Nephron progenitor cell (in vitro differentiated cells): ENCODE measurements around the gene WDFY3.

Source experiments
- DNase-seq: peaks from one replicate; pipeline ENCODE4 v3.0.0; 2021
- H3K27ac Mint-ChIP-seq: 2 replicates; pipeline ENCODE4 v1.8.0; 2021; ENCODE audit warnings: mild to moderate bottlenecking, moderate library complexity, mixed read lengths
- H3K27me3 Mint-ChIP-seq: 2 replicates; pipeline ENCODE4 v1.8.0; 2021; ENCODE audit warnings: mild to moderate bottlenecking, low read depth, mixed read lengths; ENCODE audit not compliant: poor library complexity
- H3K36me3 Mint-ChIP-seq: 2 replicates; pipeline ENCODE4 v1.8.0; 2021; ENCODE audit warnings: low read depth, mixed read lengths
- H3K4me1 Mint-ChIP-seq: 2 replicates; pipeline ENCODE4 v1.8.0; 2021; ENCODE audit warnings: mixed read lengths
- H3K4me3 Mint-ChIP-seq: 2 replicates; pipeline ENCODE4 v1.8.0; 2021; ENCODE audit warnings: mild to moderate bottlenecking, moderate library complexity, mixed read lengths
- H3K9me3 Mint-ChIP-seq: 2 replicates; pipeline ENCODE4 v1.8.0; 2021; ENCODE audit warnings: mild to moderate bottlenecking, moderate library complexity, mixed read lengths
- CTCF ChIP-seq: fragments of 200-600 bp; sonication (generic); IDR thresholded peaks from 2 replicates; pipeline ENCODE4 v1.5.0; 2021; ENCODE audit warnings: antibody characterized with exemption

Gene WDFY3

DNA sequence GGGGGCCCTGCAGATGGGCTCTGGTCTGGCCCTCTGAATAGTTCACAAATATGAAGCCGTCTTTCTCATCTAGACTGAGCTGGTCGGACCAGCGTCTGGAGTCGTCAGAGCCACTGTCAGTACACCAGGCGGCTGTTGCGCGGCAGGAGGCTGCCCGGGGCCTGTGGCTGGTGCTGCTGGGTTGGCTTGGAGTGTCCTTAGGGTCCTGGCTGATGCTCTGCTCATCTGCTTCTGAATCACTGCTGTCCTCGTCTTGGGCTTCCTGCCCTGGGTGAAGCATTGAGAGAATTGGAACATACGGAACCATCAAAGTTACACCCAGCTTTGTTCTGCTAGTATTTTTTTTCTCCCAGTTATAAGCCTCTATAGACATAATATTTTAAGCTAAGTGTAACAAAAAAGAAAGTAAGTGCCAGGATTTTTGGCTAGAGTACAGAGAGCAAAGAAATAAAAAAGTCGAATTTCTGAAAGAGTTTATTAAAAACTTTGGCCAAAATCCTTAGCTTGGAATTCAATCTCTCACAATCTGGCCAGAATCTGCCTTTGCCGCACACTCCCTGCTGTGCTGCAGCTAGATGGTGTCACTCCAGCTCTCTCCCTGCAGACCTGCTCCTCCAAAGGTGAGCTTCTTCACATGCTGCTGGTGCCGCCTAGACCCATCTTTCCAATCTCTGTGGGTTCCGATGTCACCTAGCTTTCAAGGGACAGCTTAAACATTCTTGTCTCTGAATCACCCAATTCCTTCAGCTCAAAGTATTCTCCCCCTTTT, 287.3 kb downstream of the WDFY3 start:
- no peak overlapping the region for H3K4me3 Mint-ChIP-seq
- H3K4me1 Mint-ChIP-seq = peaks cover 12% of the 10 kb centered on the region
- TF ChIP-seq CTCF = no peak
- H3K27me3 Mint-ChIP-seq = no peaks in the 10 kb centered on the region
- H3K9me3 Mint-ChIP-seq = no peaks in the 10 kb centered on the region
- no peak for DNase-seq
- H3K27ac Mint-ChIP-seq = no peak overlapping the region
- peaks cover 82% of the 10 kb centered on the region for H3K36me3 Mint-ChIP-seq

- peaks cover 77% of the 10 kb centered on the region for H3K36me3 Mint-ChIP-seq
Observed at GRCh38 chr4:84677995-84678394, 288.5 kb downstream of the WDFY3 start.

GRCh38 chr4:84677093-84677492, 289.4 kb downstream of the WDFY3 start:
- Mint-ChIP-seq H3K27ac (no peak overlapping the region), H3K4me3 (no peak overlapping the region), H3K27me3 (no peaks in the 10 kb centered on the region), H3K36me3 (peaks cover 79% of the 10 kb centered on the region), H3K4me1 (peaks cover 12% of the 10 kb centered on the region), H3K9me3 (no peaks in the 10 kb centered on the region)
- no peak for DNase-seq
- no peak for TF ChIP-seq CTCF

More at GRCh38 chr4:84677995-84678394, 288.5 kb downstream of the WDFY3 start:
- Mint-ChIP-seq H3K4me1 (peaks cover 12% of the 10 kb centered on the region), H3K4me3 (no peak overlapping the region), H3K27me3 (no peaks in the 10 kb centered on the region), H3K9me3 (no peaks in the 10 kb centered on the region), H3K27ac (no peak overlapping the region)
- DNase-seq = no peak
- no peak for TF ChIP-seq CTCF

DNA sequence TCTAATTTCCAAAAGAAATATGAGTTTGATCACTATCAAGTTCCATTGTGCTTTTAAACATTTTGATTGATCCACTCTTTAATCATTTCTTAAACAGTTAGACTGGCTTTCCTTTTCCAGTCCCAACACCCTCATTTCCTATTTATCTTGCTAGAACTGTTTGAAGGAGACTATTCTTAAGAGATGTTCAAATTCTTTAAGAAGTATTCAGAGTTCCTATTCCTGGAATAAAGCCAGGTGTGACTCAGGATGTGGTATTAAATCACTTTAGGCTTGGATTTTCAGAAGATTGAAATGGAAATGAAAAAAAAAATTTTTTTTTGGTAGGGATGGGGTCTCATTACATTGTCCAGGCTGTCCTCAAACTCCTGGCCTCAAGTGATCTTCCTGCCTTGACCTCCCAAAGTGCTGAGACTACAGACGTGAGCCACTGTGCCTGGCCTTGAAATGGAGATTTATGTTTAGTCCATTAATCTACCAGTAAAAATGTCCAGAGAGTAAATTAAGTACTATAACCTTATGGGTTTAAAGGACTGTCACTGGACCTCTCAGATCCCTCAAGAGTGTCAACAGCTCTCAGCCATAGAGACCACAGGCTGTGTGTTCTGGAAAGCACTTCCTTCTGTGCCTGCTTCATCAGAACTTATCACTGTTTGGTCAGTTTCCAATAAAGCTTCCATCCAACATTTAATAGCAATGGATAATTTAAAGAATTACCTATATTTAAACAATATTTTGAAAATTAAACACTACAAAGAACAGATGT, 292.8 kb downstream of the WDFY3 start:
- Mint-ChIP-seq H3K36me3 (peaks cover 69% of the 10 kb centered on the region), H3K27me3 (no peaks in the 10 kb centered on the region)

DNA sequence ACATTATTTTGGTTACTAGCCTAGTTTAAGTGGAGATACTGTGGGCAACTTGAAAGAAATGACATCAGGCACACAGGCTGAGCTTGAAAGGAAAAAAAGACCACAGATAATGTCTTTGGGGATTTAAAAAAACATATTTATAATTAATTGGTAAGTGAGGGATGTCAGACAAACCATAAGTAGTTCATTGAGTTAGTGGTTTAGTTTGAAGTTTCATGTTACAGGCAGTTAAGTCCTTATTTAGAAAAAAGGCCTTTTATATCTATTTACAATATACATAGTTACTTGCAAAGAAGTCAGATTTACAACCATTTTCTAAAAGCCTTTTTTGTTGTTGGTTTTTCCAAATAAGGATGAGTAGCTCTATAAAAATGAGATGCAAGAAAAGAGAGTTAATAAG, 294.3 kb downstream of the WDFY3 start:
- peaks cover 67% of the 10 kb centered on the region for H3K36me3 Mint-ChIP-seq
- no peak for DNase-seq
- no peaks in the 10 kb centered on the region for H3K9me3 Mint-ChIP-seq
- H3K27me3 Mint-ChIP-seq = no peaks in the 10 kb centered on the region
- TF ChIP-seq CTCF = no peak
- H3K4me3 Mint-ChIP-seq = no peak overlapping the region
- peaks cover 6% of the 10 kb centered on the region for H3K4me1 Mint-ChIP-seq
- no peak overlapping the region for H3K27ac Mint-ChIP-seq

More for the DNA sequence above, 292.8 kb downstream of the WDFY3 start:
- Mint-ChIP-seq H3K4me1 (peaks cover 7% of the 10 kb centered on the region), H3K27ac (peak overlapping the region; percentile 59), H3K4me3 (no peak overlapping the region), H3K9me3 (no peaks in the 10 kb centered on the region)
- TF ChIP-seq CTCF = no peak
- DNase-seq = no peak
